Body of pancreas (tissue), 4 donors: Measurements from ENCODE around the gene GRXCR2. TPM values are rescaled to one million over a fixed set of nuclear protein-coding genes. Genes with fewer than 3 reads are reported as not detected.

ENCODE experiments used
- ATAC-seq: fragments of 150-250 bp; one replicate; pipeline ENCODE4 v1.9.1; 2016
- DNase-seq, 4 donors: peaks; one replicate each; pipeline ENCODE4 v3.0.0-alpha.2; 2019
- H3K27ac ChIP-seq, 4 donors: fragments of 200-600 bp; sonication (generic); 1 replicate in 3 of 4; 2 replicates in 1 of 4; pipeline versions ENCODE4 v1.5.1 to v1.6.1; 2016 to 2019; ENCODE audit warnings: mild to moderate bottlenecking in 1 of 4, mixed read lengths in 1 of 4, moderate library complexity in 1 of 4
- H3K27me3 ChIP-seq, 2 donors: fragments of 200-600 bp; sonication (generic); one replicate each; pipeline ENCODE4 v1.6.0; 2016; ENCODE audit warnings: mild to moderate bottlenecking in 1 of 2
- H3K36me3 ChIP-seq, 2 donors: fragments of 200-600 bp; sonication (generic); replicated peaks in 1 of 2; 2 replicates each; pipeline ENCODE4 v1.5.1; 2016; ENCODE audit warnings: low read depth in 2 of 2; ENCODE audit not compliant: insufficient read depth in 1 of 2
- H3K4me1 ChIP-seq: fragments of 200-600 bp; sonication (generic); one replicate; pipeline ENCODE4 v1.6.0; 2016
- H3K4me3 ChIP-seq, 2 donors: fragments of 200-600 bp; sonication (generic); 1 replicate in 1 of 2; 2 replicates in 1 of 2; pipeline ENCODE4 v1.5.1; 2016 to 2019
- H3K9me3 ChIP-seq, 3 donors: fragments of 200-600 bp; sonication (generic); 1 replicate in 2 of 3; 2 replicates in 1 of 3; pipeline ENCODE4 v1.5.1; 2016
- CTCF ChIP-seq, 7 experiments: fragments of 450-650 bp in 4 of 7; fragments of 200-600 bp in 3 of 7; sonication (generic) in 3 of 7; IDR thresholded peaks; one replicate each; pipeline ENCODE4 v1.5.1; 2016 to 2019; ENCODE audit warnings: antibody characterized with exemption in 7 of 7
- POLR2A ChIP-seq, 3 donors: fragments of 450-650 bp; IDR thresholded peaks; one replicate each; pipeline ENCODE4 v1.6.1; 2016; ENCODE audit warnings: antibody characterized with exemption in 3 of 3, mild to moderate bottlenecking in 2 of 3
- WGBS, 2 donors: methylation state at CpG; one replicate each; pipeline ENCODE4 v1.1.5; 2017; 5-methylcytosine and 5-hydroxymethylcytosine counted together
- intact Hi-C: fragments of 100-400 bp; cut with DNase I; formaldehyde crosslinking; loops from one replicate; pipeline ENCODE4 v1.15.1; 2023
- total RNA-seq, 2 donors: library from RNA; depleted of rRNA; stranded (reverse); fragments of >200 nt; gene quantifications; one replicate each; pipeline ENCODE4 v1.1.0, GENCODE V29; 2016

The GRXCR2 gene
- total RNA-seq, result not detected

- ATAC-seq (no peak), DNase-seq (no peak)
- no peak within 1 kb of the TSS for H3K27ac ChIP-seq
- no peaks in the 10 kb centered on the region for H3K36me3 ChIP-seq
- no peak within 1 kb of the TSS for H3K4me3 ChIP-seq
- H3K27me3 ChIP-seq, result no peaks in the 10 kb centered on the region
- no peaks in the 10 kb centered on the region for H3K4me1 ChIP-seq
- TF ChIP-seq POLR2A (IDR thresholded peaks at IDR 0.05), result no peak
- no peak for TF ChIP-seq CTCF (IDR thresholded peaks at IDR 0.05)
- no peaks in the 10 kb centered on the region for H3K9me3 ChIP-seq
- intact Hi-C loops, result no loop called here
- 52 to 72% methylated on average over 3 of the region's 3 CpGs for WGBS, 2 donors
These were observed at the start of gene GRXCR2 for GRCh38 chr5:145872914-145873313. GRXCR2 (minus strand) TSS chr5:145873014; CDS start chr5:145872968, 46 bp downstream.

GRCh38 chr5:145922059-145922458 lies 49.2 kb upstream of the GRXCR2 start:
- WGBS, 2 donors, result 80 to 93% methylated on average over 2 of the region's 2 CpGs
- Histone ChIP-seq H3K36me3 (no peaks in the 10 kb centered on the region), H3K27ac (no peak overlapping the region), H3K9me3 (no peaks in the 10 kb centered on the region), H3K27me3 (no peaks in the 10 kb centered on the region), H3K4me3 (no peak overlapping the region), H3K4me1 (no peaks in the 10 kb centered on the region)
- no peak for TF ChIP-seq CTCF (IDR thresholded peaks at IDR 0.05)
- TF ChIP-seq POLR2A (IDR thresholded peaks at IDR 0.05), result no peak
- no peak for DNase-seq
- ATAC-seq, result no peak
- intact Hi-C loops, result no loop called here

GRCh38 chr5:145921211-145921610 lies 48.4 kb upstream of the GRXCR2 start:
- Histone ChIP-seq H3K36me3 (no peaks in the 10 kb centered on the region), H3K9me3 (no peaks in the 10 kb centered on the region), H3K4me1 (no peaks in the 10 kb centered on the region), H3K27me3 (no peaks in the 10 kb centered on the region), H3K27ac (no peak overlapping the region), H3K4me3 (no peak overlapping the region)
- DNase-seq (no peak), ATAC-seq (no peak)
- TF ChIP-seq CTCF (IDR thresholded peaks at IDR 0.05) (no peak), POLR2A (IDR thresholded peaks at IDR 0.05) (no peak)
- intact Hi-C loops, result no loop called here
- WGBS, 2 donors, result 77 to 89% methylated on average over 2 of the region's 2 CpGs

GRCh38 chr5:145920542-145921210 lies 47.9 kb upstream of the GRXCR2 start:
- no peak for DNase-seq
- H3K36me3 ChIP-seq, result no peaks in the 10 kb centered on the region
- H3K27ac ChIP-seq, result no peak overlapping the region
- no peaks in the 10 kb centered on the region for H3K4me1 ChIP-seq
- intact Hi-C loops, result no loop called here
- TF ChIP-seq POLR2A (IDR thresholded peaks at IDR 0.05), result no peak
- no peak for TF ChIP-seq CTCF (IDR thresholded peaks at IDR 0.05)
- no peak for ATAC-seq
- H3K4me3 ChIP-seq, result no peak overlapping the region
- H3K9me3 ChIP-seq, result no peaks in the 10 kb centered on the region
- H3K27me3 ChIP-seq, result no peaks in the 10 kb centered on the region
- WGBS, 2 donors, result 38 to 47% methylated on average over 1 of the region's 1 CpG

- Histone ChIP-seq H3K9me3 (no peaks in the 10 kb centered on the region), H3K36me3 (no peaks in the 10 kb centered on the region), H3K27me3 (no peaks in the 10 kb centered on the region), H3K27ac (no peak overlapping the region), H3K4me3 (no peak overlapping the region), H3K4me1 (no peaks in the 10 kb centered on the region)
- no peak for ATAC-seq
- intact Hi-C loops, result no loop called here
- WGBS, 2 donors, result 84 to 90% methylated on average over 6 of the region's 6 CpGs
- TF ChIP-seq POLR2A (IDR thresholded peaks at IDR 0.05), result no peak
- no peak for TF ChIP-seq CTCF (IDR thresholded peaks at IDR 0.05)
- DNase-seq, result no peak
These were observed 46.6 kb upstream of the GRXCR2 start for GRCh38 chr5:145919413-145919812.
